SK-N-MC (cell line): ENCODE measurements around the gene SHROOM3.

Experiments
- EZH2 ChIP-seq: fragments of 200-600 bp; sonication (generic); IDR thresholded peaks from one replicate; pipeline ENCODE4 v1.6.1; 2017; ENCODE audit warnings: antibody characterized with exemption
- POLR2AphosphoS5 ChIP-seq: IDR thresholded peaks from 2 replicates; pipeline ENCODE4 v1.6.1; 2012; ENCODE audit warnings: mild to moderate bottlenecking, low read depth, low read length, borderline replicate concordance

- TF ChIP-seq EZH2 (no peak), POLR2AphosphoS5 (no peak)
Measured at GRCh38 chr4:76410636-76411035, 24.4 kb upstream of the SHROOM3 start.
